H9 (cell line): ENCODE data around the gene CARD19. TPM values are rescaled to one million over a fixed set of nuclear protein-coding genes. Genes with fewer than 3 reads are reported as not detected.

Experiments used
- DNase-seq: peaks from one replicate; pipeline ENCODE4 v3.0.0-alpha.2; 2017
- H2AFZ ChIP-seq: one replicate; pipeline ENCODE4 v1.6.1; 2013; ENCODE audit warnings: mild to moderate bottlenecking, low read length, control low read depth, moderate library complexity
- H2AK5ac ChIP-seq: 2 replicates; pipeline ENCODE4 v1.6.1; 2013; ENCODE audit warnings: low read length, control low read depth, mixed read lengths; ENCODE audit not compliant: insufficient read length
- H2BK120ac ChIP-seq: one replicate; pipeline ENCODE4 v1.6.1; 2013; ENCODE audit warnings: low read depth, mild to moderate bottlenecking, low read length, control low read depth, inconsistent platforms; ENCODE audit not compliant: poor library complexity, severe bottlenecking
- H2BK12ac ChIP-seq: 2 replicates; pipeline ENCODE4 v1.6.1; 2013; ENCODE audit warnings: low read length, control low read depth, mixed read lengths, low read depth; ENCODE audit not compliant: insufficient read length
- H2BK15ac ChIP-seq: 2 replicates; pipeline ENCODE4 v1.6.1; 2013; ENCODE audit warnings: low read depth, low read length, control low read depth
- H2BK20ac ChIP-seq: one replicate; pipeline ENCODE4 v1.6.1; 2013; ENCODE audit warnings: low read depth, mild to moderate bottlenecking, low read length, control low read depth, inconsistent platforms; ENCODE audit not compliant: poor library complexity, severe bottlenecking
- H2BK5ac ChIP-seq: 2 replicates; pipeline ENCODE4 v1.6.1; 2013; ENCODE audit warnings: low read length, control low read depth, mixed read lengths; ENCODE audit not compliant: insufficient read length
- H3K14ac ChIP-seq: 2 replicates; pipeline ENCODE4 v1.6.1; 2013; ENCODE audit warnings: low read length, control low read depth; ENCODE audit not compliant: insufficient read depth
- H3K18ac ChIP-seq: 2 replicates; pipeline ENCODE4 v1.6.1; 2013; ENCODE audit warnings: low read depth, mild to moderate bottlenecking, mixed read lengths, low read length, control low read depth; ENCODE audit not compliant: insufficient read length
- H3K23ac ChIP-seq: 2 replicates; pipeline ENCODE4 v1.6.1; 2013; ENCODE audit warnings: low read length, control low read depth, mixed read lengths, low read depth; ENCODE audit not compliant: insufficient read length
- H3K23me2 ChIP-seq: 2 replicates; pipeline ENCODE4 v1.6.1; 2013; ENCODE audit warnings: low read depth, mild to moderate bottlenecking, mixed read lengths, low read length, control low read depth; ENCODE audit not compliant: insufficient read length, poor library complexity, severe bottlenecking
- H3K27ac ChIP-seq: 2 replicates; pipeline ENCODE4 v1.5.1; 2013; ENCODE audit warnings: low read length, control low read depth, mixed read lengths, low read depth; ENCODE audit not compliant: insufficient read length
- H3K27me3 ChIP-seq: 2 replicates; pipeline ENCODE4 v1.6.1; 2013; ENCODE audit warnings: low read length, control low read depth, inconsistent platforms; ENCODE audit not compliant: insufficient read depth
- H3K4ac ChIP-seq: 2 replicates; pipeline ENCODE4 v1.6.1; 2013; ENCODE audit warnings: low read depth, mild to moderate bottlenecking, control low read depth, inconsistent platforms, low read length, moderate library complexity
- H3K4me1 ChIP-seq: 2 replicates; pipeline ENCODE4 v1.6.1; 2013; ENCODE audit warnings: low read length, control low read depth, inconsistent platforms; ENCODE audit not compliant: insufficient read depth
- H3K4me2 ChIP-seq: 2 replicates; pipeline ENCODE4 v1.6.1; 2013; ENCODE audit warnings: low read length, control low read depth, mixed read lengths; ENCODE audit not compliant: insufficient read length, insufficient read depth
- H3K56ac ChIP-seq: 2 replicates; pipeline ENCODE4 v1.6.1; 2013; ENCODE audit warnings: low read depth, mild to moderate bottlenecking, mixed read lengths, low read length, control low read depth; ENCODE audit not compliant: insufficient read length
- H3K79me1 ChIP-seq: 2 replicates; pipeline ENCODE4 v1.6.1; 2013; ENCODE audit warnings: low read depth, mild to moderate bottlenecking, moderate library complexity, low read length, control low read depth, inconsistent platforms; ENCODE audit not compliant: insufficient read depth, poor library complexity, severe bottlenecking
- H3K79me2 ChIP-seq: 2 replicates; pipeline ENCODE4 v1.6.1; 2013; ENCODE audit warnings: low read length, control low read depth, inconsistent platforms; ENCODE audit not compliant: insufficient read depth
- H3K9ac ChIP-seq: 2 replicates; pipeline ENCODE4 v1.6.1; 2013; ENCODE audit warnings: low read length, control low read depth, mixed read lengths; ENCODE audit not compliant: insufficient read length; ENCODE audit errors: extremely low read depth
- H3K9me3 ChIP-seq: one replicate; pipeline ENCODE4 v1.6.1; 2013; ENCODE audit warnings: low read depth, low read length, inconsistent platforms; ENCODE audit not compliant: control insufficient read depth
- H3T11ph ChIP-seq: one replicate; pipeline ENCODE4 v1.6.1; 2013; ENCODE audit warnings: mild to moderate bottlenecking, low read length, control low read depth, inconsistent platforms
- H4K20me1 ChIP-seq: one replicate; pipeline ENCODE4 v1.6.1; 2013; ENCODE audit not compliant: control insufficient read depth, insufficient read length, insufficient read depth
- H4K5ac ChIP-seq: 2 replicates; pipeline ENCODE4 v1.6.1; 2013; ENCODE audit warnings: low read depth, mild to moderate bottlenecking, mixed read lengths, low read length, control low read depth; ENCODE audit not compliant: insufficient read length
- H4K8ac ChIP-seq: replicated peaks from 2 replicates; pipeline ENCODE4 v1.6.1; 2013; ENCODE audit warnings: low read length, control low read depth, mixed read lengths, low read depth; ENCODE audit not compliant: insufficient read length
- H4K91ac ChIP-seq: 2 replicates; pipeline ENCODE4 v1.6.1; 2013; ENCODE audit warnings: low read depth, mild to moderate bottlenecking, moderate library complexity, mixed read lengths, low read length, control low read depth; ENCODE audit not compliant: insufficient read length
- H3K27ac Mint-ChIP-seq, 3 experiments: 2 replicates in 2 of 3; 3 replicates in 1 of 3; pipeline ENCODE4 v1.8.0; 2020 to 2021; ENCODE audit warnings: mixed read lengths in 3 of 3, mild to moderate bottlenecking in 1 of 3, moderate library complexity in 1 of 3
- H3K27me3 Mint-ChIP-seq: 2 replicates; pipeline ENCODE4 v1.8.0; 2021; ENCODE audit warnings: low read depth, mild to moderate bottlenecking, moderate library complexity, mixed read lengths
- H3K36me3 Mint-ChIP-seq, 3 experiments: 2 replicates in 2 of 3; 3 replicates in 1 of 3; pipeline ENCODE4 v1.8.0; 2020 to 2021; ENCODE audit warnings: low read depth in 3 of 3, mixed read lengths in 3 of 3; ENCODE audit not compliant: insufficient read depth in 1 of 3
- H3K4me1 Mint-ChIP-seq, 2 experiments: 2 replicates each; pipeline ENCODE4 v1.8.0; 2020; ENCODE audit warnings: mixed read lengths in 2 of 2
- H3K4me3 Mint-ChIP-seq, 2 experiments: 2 replicates in 1 of 2; 3 replicates in 1 of 2; pipeline ENCODE4 v1.8.0; 2020 to 2021; ENCODE audit warnings: mild to moderate bottlenecking in 2 of 2, mixed read lengths in 2 of 2, moderate library complexity in 1 of 2
- H3K9me3 Mint-ChIP-seq, 2 experiments: 2 replicates in 1 of 2; 3 replicates in 1 of 2; pipeline ENCODE4 v1.8.0; 2020; ENCODE audit warnings: mild to moderate bottlenecking in 2 of 2, mixed read lengths in 2 of 2, moderate library complexity in 1 of 2
- WGBS: extraction: QIAGEN DNeasy Blood & Tissue Kit; methylation state at CpG from one replicate; pipeline ENCODE4 v1.1.7; 2013; ENCODE audit warnings: missing lambda C conversion rate, low lambda C conversion rate, mixed read lengths; ENCODE audit not compliant: insufficient read length; ENCODE audit errors: extremely low coverage; 5-methylcytosine and 5-hydroxymethylcytosine counted together
- total RNA-seq: library from RNA; stranded (reverse); gene quantifications from 2 replicates; pipeline ENCODE4 v1.2.1, GENCODE V29; 2021
- TF ChIP-seq, protein P1 (sequence below): fragments of 200-600 bp; sonication (generic); conservative IDR thresholded peaks from 3 replicates; pipeline ENCODE4 v1.8.0; 2021; ENCODE audit warnings: antibody characterized with exemption, mild to moderate bottlenecking

The CARD19 gene
- total RNA-seq, 1 experiment from 2014 or later, result 21.4 TPM

DNA sequence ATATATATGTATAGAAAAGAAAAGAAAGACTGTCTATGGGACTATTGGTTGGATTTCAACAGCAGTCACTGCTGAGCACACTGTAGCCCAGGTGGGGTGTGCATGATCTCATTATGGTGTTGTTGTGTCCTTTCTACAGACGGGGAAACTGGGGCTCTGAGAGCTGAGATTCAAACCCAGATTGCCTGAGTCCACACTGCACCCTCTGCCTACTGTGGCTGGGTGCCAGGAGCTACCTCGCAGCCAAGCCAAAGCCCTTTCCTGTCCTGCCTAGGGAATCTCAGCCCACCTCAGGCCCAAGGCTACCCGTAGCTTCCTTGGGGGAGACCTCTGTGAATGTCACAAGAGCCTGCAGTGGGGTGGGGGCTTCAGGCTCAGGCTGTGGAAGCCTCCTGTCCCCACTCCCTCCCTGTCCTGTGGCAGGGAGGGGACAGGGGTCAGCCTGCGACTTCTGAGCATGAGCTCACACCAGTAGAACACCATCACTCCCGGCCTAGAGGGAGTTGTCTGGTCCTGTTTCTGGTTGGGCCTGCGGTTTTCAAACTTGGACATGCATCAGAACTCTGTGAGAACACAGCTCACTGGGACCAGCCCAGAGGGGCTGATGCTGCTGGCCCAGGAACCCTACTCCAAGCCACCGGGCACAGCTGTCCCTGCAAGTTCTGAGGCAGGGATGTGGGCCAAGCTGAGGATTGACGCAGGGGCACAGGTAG, 45.9 kb downstream of the CARD19 start:
- WGBS, result no CpG with 5 or more reads among the region's 8 CpGs
- Histone ChIP-seq H4K5ac (no peak overlapping the region), H3K4me1 (no peaks in the 10 kb centered on the region), H3K4ac (no peak overlapping the region), H3K23me2 (no peaks in the 10 kb centered on the region), H3T11ph (no peak overlapping the region), H2BK15ac (no peak overlapping the region), H2AFZ (no peak overlapping the region), H4K20me1 (no peaks in the 10 kb centered on the region), H3K27ac (no peak overlapping the region), H3K18ac (no peak overlapping the region), H3K79me2 (no peaks in the 10 kb centered on the region), H2BK12ac (no peak overlapping the region), H2BK120ac (no peak overlapping the region), H3K14ac (no peak overlapping the region; the same call in 1 of the 2 replicates), H3K23ac (no peak overlapping the region), H4K91ac (no peak overlapping the region), H3K27me3 (no peaks in the 10 kb centered on the region), H3K4me2 (no peak overlapping the region), H3K56ac (no peak overlapping the region), H2BK20ac (no peak overlapping the region), H2AK5ac (no peak overlapping the region), H2BK5ac (no peak overlapping the region), H3K9ac (no peak overlapping the region), H4K8ac (no peak overlapping the region), H3K79me1 (no peaks in the 10 kb centered on the region), H3K9me3 (no peaks in the 10 kb centered on the region)
- H3K27me3 Mint-ChIP-seq, result peaks cover 9% of the 10 kb centered on the region
- H3K9me3 Mint-ChIP-seq, result peaks cover 2 to 3% of the 10 kb centered on the region in 2 experiments; a peak in 2 of 5 replicates
- no peak for DNase-seq
- H3K4me3 Mint-ChIP-seq, result no peak overlapping the region
- no peaks in the 10 kb centered on the region; a peak in 2 of 7 replicates for H3K36me3 Mint-ChIP-seq
- no peak overlapping the region; a peak in 1 of 7 replicates for H3K27ac Mint-ChIP-seq
- H3K4me1 Mint-ChIP-seq, result peaks cover 6% of the 10 kb centered on the region in 2 experiments
- TF ChIP-seq, protein P1, sequence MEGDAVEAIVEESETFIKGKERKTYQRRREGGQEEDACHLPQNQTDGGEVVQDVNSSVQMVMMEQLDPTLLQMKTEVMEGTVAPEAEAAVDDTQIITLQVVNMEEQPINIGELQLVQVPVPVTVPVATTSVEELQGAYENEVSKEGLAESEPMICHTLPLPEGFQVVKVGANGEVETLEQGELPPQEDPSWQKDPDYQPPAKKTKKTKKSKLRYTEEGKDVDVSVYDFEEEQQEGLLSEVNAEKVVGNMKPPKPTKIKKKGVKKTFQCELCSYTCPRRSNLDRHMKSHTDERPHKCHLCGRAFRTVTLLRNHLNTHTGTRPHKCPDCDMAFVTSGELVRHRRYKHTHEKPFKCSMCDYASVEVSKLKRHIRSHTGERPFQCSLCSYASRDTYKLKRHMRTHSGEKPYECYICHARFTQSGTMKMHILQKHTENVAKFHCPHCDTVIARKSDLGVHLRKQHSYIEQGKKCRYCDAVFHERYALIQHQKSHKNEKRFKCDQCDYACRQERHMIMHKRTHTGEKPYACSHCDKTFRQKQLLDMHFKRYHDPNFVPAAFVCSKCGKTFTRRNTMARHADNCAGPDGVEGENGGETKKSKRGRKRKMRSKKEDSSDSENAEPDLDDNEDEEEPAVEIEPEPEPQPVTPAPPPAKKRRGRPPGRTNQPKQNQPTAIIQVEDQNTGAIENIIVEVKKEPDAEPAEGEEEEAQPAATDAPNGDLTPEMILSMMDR, result no peak
